HL-60/S4 treated with retinoic acid at 250 ng/mL for 4 days and 3 days (cell line): ENCODE results near the gene PRKAG3.

Experiments used
- in situ Hi-C: fragments of 300-500 bp; cut with MboI; formaldehyde crosslinking; loops from 2 replicates; pipeline ENCODE4 v1.7.0; 2022; ENCODE audit warnings: low sequenced_read_pairs

Gene PRKAG3

GRCh38 chr2:218863021-218863520 is 31.5 kb upstream of the PRKAG3 start:
- in situ Hi-C loops: no loop called here

- in situ Hi-C loops: no loop called here
These were observed 30.2 kb upstream of the PRKAG3 start for GRCh38 chr2:218861645-218862318.

GRCh38 chr2:218860950-218861381 is 29.4 kb upstream of the PRKAG3 start:
- in situ Hi-C loops: no loop called here

GRCh38 chr2:218859988-218860831 is 28.6 kb upstream of the PRKAG3 start:
- in situ Hi-C loops: no loop called here

- in situ Hi-C loops: no loop called here
These were observed 28.0 kb upstream of the PRKAG3 start, which contains the start of gene WNT6 for GRCh38 chr2:218859556-218859987. WNT6 (plus strand) TSS chr2:218859805; CDS start chr2:218860038, 233 bp downstream.

GRCh38 chr2:218858671-218859555 is 27.3 kb upstream of the PRKAG3 start:
- in situ Hi-C loops: no loop called here

GRCh38 chr2:218858138-218858445 is 26.5 kb upstream of the PRKAG3 start:
- in situ Hi-C loops: no loop called here

- in situ Hi-C loops: no loop called here
These were observed 26.0 kb upstream of the PRKAG3 start for GRCh38 chr2:218857371-218858137.

- in situ Hi-C loops: no loop called here
These were observed 25.3 kb upstream of the PRKAG3 start for GRCh38 chr2:218856896-218857243.

GRCh38 chr2:218856167-218856895 is 24.7 kb upstream of the PRKAG3 start:
- in situ Hi-C loops: no loop called here

- in situ Hi-C loops: no loop called here
These were observed 23.9 kb upstream of the PRKAG3 start for GRCh38 chr2:218855305-218856166.

GRCh38 chr2:218854860-218855259 is 23.3 kb upstream of the PRKAG3 start:
- in situ Hi-C loops: no loop called here

- in situ Hi-C loops: no loop called here
These were observed 22.2 kb upstream of the PRKAG3 start for GRCh38 chr2:218853766-218854165.

- in situ Hi-C loops: no loop called here
These were observed 21.5 kb upstream of the PRKAG3 start for GRCh38 chr2:218852911-218853667.

- in situ Hi-C loops: no loop called here
These were observed 19.7 kb upstream of the PRKAG3 start for GRCh38 chr2:218851286-218851685.

GRCh38 chr2:218850796-218851195 is 19.2 kb upstream of the PRKAG3 start:
- in situ Hi-C loops: no loop called here

- in situ Hi-C loops: loop anchor here (10.0 to 25.0 kb wide), 3 partner anchors 125 to 562 kb away; partner anchors contain the start of genes TMBIM1 and VIL1
These were observed 18.1 kb upstream of the PRKAG3 start for GRCh38 chr2:218849721-218850120.

GRCh38 chr2:218846963-218847362 is 15.4 kb upstream of the PRKAG3 start:
- in situ Hi-C loops: loop anchor here (10.0 to 25.0 kb wide), 3 partner anchors 122 to 560 kb away; partner anchors contain the start of genes TMBIM1 and VIL1
